ENCODE results near the gene PSMD9.

DNA sequence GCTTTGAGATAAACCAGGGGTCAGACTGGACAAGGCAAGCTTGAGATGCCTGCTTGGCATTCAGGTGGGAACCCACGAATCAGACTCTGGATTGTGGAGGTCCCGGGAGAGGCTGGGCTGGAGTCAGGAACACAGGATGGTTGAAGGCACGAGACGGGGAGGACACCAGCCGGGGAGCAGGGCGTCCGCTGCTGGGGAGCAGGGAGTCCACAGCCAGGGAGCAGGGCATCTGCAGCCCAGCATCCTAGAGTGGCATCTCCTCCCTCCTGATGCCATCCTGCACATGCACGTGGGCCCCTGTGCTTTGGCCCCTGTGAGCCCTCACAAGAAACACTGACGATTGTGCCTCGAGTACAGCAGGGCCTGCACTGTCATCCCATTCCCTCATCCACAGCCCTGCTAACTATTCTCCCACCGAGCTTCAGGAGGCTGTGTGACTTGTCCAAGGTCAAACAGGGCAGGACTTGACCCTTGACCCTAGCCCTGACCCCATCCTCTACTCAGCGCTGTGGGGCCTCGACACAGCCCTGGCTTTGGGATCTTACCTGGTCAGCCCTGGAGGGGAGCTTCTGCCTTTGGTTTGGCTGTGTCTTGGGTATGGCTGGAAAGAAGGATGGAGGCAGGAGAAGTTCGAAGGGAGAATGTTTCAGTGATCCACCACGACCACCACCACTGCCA is 74.9 kb downstream of the PSMD9 start:
- TF ChIP-seq, protein P1, sequence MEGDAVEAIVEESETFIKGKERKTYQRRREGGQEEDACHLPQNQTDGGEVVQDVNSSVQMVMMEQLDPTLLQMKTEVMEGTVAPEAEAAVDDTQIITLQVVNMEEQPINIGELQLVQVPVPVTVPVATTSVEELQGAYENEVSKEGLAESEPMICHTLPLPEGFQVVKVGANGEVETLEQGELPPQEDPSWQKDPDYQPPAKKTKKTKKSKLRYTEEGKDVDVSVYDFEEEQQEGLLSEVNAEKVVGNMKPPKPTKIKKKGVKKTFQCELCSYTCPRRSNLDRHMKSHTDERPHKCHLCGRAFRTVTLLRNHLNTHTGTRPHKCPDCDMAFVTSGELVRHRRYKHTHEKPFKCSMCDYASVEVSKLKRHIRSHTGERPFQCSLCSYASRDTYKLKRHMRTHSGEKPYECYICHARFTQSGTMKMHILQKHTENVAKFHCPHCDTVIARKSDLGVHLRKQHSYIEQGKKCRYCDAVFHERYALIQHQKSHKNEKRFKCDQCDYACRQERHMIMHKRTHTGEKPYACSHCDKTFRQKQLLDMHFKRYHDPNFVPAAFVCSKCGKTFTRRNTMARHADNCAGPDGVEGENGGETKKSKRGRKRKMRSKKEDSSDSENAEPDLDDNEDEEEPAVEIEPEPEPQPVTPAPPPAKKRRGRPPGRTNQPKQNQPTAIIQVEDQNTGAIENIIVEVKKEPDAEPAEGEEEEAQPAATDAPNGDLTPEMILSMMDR (IDR thresholded peaks at IDR 0.05; ENCODE audit: insufficient read depth, low read length, poor library complexity, severe bottlenecking), result no peak
- no peak for TF ChIP-seq EZH2phosphoT487 (conservative IDR thresholded peaks at IDR 0.05; ENCODE audit: low read length)

Data from SU-DHL-6 (cell line).